ENCODE data around the gene ADGRV1. TPM values are rescaled to one million over a fixed set of nuclear protein-coding genes. Genes with fewer than 3 reads are reported as not detected.
"Not testable (repeated sequence)": the region's sequence is repeated elsewhere in the genome, so short reads cannot be mapped to it uniquely, and the experiment has no call there.

Gene ADGRV1
- total and polyA plus RNA-seq, 12 donors = 0.03 to 1.4 (median 0.44) TPM; not detected in 6

- 57 to 70% methylated on average over 2 of the region's 2 CpGs for WGBS, 2 donors
- no peak for DNase-seq
- TF ChIP-seq CTCF (IDR thresholded peaks at IDR 0.05) = no peak
Measured at GRCh38 chr5:90793183-90793582, 234.6 kb downstream of the ADGRV1 start.

GRCh38 chr5:90796919-90797318, 238.3 kb downstream of the ADGRV1 start:
- intact Hi-C loops (cut with DNase I); H3K36me3 ChIP-seq; H3K4me3 ChIP-seq; H3K27me3 ChIP-seq; H3K4me1 ChIP-seq; DNase-seq; H3K27ac ChIP-seq; ATAC-seq: not testable (repeated sequence)
- H3K9me3 ChIP-seq = peaks cover 0 to 49% (median 7%) of the 10 kb centered on the region in 11 donors
- 88 to 91% methylated on average over 2 of the region's 2 CpGs for WGBS, 2 donors

More at GRCh38 chr5:90793183-90793582, 234.6 kb downstream of the ADGRV1 start:
- Histone ChIP-seq H3K9me3 (peaks cover 0 to 25% (median 7%) of the 10 kb centered on the region in 11 donors), H3K4me1 (no peaks in the 10 kb centered on the region), H3K36me3 (no peaks in the 10 kb centered on the region), H3K4me3 (no peak overlapping the region), H3K27ac (no peak overlapping the region), H3K27me3 (peaks cover 0 to 6% (median 0%) of the 10 kb centered on the region in 7 donors)
- intact Hi-C loops (cut with DNase I) = no loop called here
- ATAC-seq = no peak

- H3K4me1 ChIP-seq; intact Hi-C loops (cut with DNase I); ATAC-seq; H3K27ac ChIP-seq; H3K4me3 ChIP-seq; H3K36me3 ChIP-seq; H3K27me3 ChIP-seq; DNase-seq: not testable (repeated sequence)
- WGBS, 2 donors = 96 to 100% methylated on average over 1 of the region's 1 CpG
- peaks cover 0 to 49% (median 7%) of the 10 kb centered on the region in 11 donors for H3K9me3 ChIP-seq
Measured at GRCh38 chr5:90800082-90800481, 241.5 kb downstream of the ADGRV1 start.

GRCh38 chr5:90800515-90800914, 241.9 kb downstream of the ADGRV1 start:
- intact Hi-C loops (cut with DNase I); DNase-seq; H3K27me3 ChIP-seq; H3K4me1 ChIP-seq; H3K36me3 ChIP-seq; ATAC-seq; H3K27ac ChIP-seq; H3K4me3 ChIP-seq: not testable (repeated sequence)
- H3K9me3 ChIP-seq = peaks cover 0 to 49% (median 7%) of the 10 kb centered on the region in 11 donors
- WGBS, 2 donors = 86 to 90% methylated on average over 3 of the region's 3 CpGs

- ATAC-seq (no peak), DNase-seq (peak in 1 of 2 donors; percentile 8)
- peaks cover 0 to 29% (median 2%) of the 10 kb centered on the region in 11 donors for H3K9me3 ChIP-seq
- TF ChIP-seq CTCF (IDR thresholded peaks at IDR 0.05) = peak in 8 of 9 donors; percentile 29 to 72 (median 61)
- H3K27ac ChIP-seq = no peak overlapping the region
- no peaks in the 10 kb centered on the region for H3K36me3 ChIP-seq
- intact Hi-C loops (cut with DNase I) = no loop called here
- H3K4me3 ChIP-seq = no peak overlapping the region
- H3K27me3 ChIP-seq = no peaks in the 10 kb centered on the region
- WGBS, 2 donors = 31 to 34% methylated on average over 6 of the region's 6 CpGs
- peaks cover 0 to 12% (median 0%) of the 10 kb centered on the region in 9 donors for H3K4me1 ChIP-seq
Measured at GRCh38 chr5:90802474-90803317, 244.1 kb downstream of the ADGRV1 start.

GRCh38 chr5:90803381-90803780, 244.8 kb downstream of the ADGRV1 start:
- no peaks in the 10 kb centered on the region for H3K27me3 ChIP-seq
- peaks cover 0 to 23% (median 0%) of the 10 kb centered on the region in 11 donors for H3K9me3 ChIP-seq
- intact Hi-C loops (cut with DNase I) = no loop called here
- TF ChIP-seq CTCF (IDR thresholded peaks at IDR 0.05) = no peak
- H3K4me1 ChIP-seq = peaks cover 0 to 16% (median 0%) of the 10 kb centered on the region in 9 donors
- H3K4me3 ChIP-seq = no peak overlapping the region
- ATAC-seq (no peak), DNase-seq (no peak)
- H3K36me3 ChIP-seq = no peaks in the 10 kb centered on the region
- WGBS, 2 donors = 76 to 81% methylated on average over 4 of the region's 4 CpGs
- no peak overlapping the region for H3K27ac ChIP-seq

All from heart right ventricle (tissue), 16 donors.